ENCODE measurements around the gene ULK4.

- no peak for TF ChIP-seq CTCF (IDR thresholded peaks at IDR 0.05)
- TF ChIP-seq POLR2AphosphoS5 (IDR thresholded peaks at IDR 0.05; ENCODE audit: low read depth, low read length), result no peak
- no peak for TF ChIP-seq REST (IDR thresholded peaks at IDR 0.05; ENCODE audit: insufficient read depth in 1 of 2, low read depth in 2 of 2, low read length in 1 of 2)
Observed at GRCh38 chr3:41698898-41699297, 263.0 kb downstream of the ULK4 start.
